Right lobe of liver (tissue), 4 donors: ENCODE data around the gene SMPD4.
"Not testable (repeated sequence)": the region's sequence is repeated elsewhere in the genome, so short reads cannot be mapped to it uniquely, and the experiment has no call there.

Experiments
- CTCF ChIP-seq, 4 donors: fragments of 200-600 bp in 3 of 4; fragments of 450-650 bp in 1 of 4; IDR thresholded peaks; one replicate each; pipeline versions ENCODE4 v1.5.1 to v1.8.0; 2016 to 2022; ENCODE audit warnings: antibody characterized with exemption in 4 of 4, mild to moderate bottlenecking in 2 of 4
- POLR2A ChIP-seq: fragments of 450-650 bp; IDR thresholded peaks from one replicate; pipeline ENCODE4 v1.6.1; 2017; ENCODE audit warnings: antibody characterized with exemption, mild to moderate bottlenecking
- donor health status: DM: no; HTN: no; CAD: no.
- donor health status: DM: no; HTN: no; CAD: no.
- donor health status: DM: no; HTN: yes; CAD: no.

GRCh38 chr2:130157354-130157753 is 24.0 kb downstream of the SMPD4 start:
- TF ChIP-seq POLR2A; CTCF (IDR thresholded peaks at IDR 0.05): not testable (repeated sequence)
